Adipose tissue (tissue), 3 donors: ENCODE results near the gene AKAP8L. TPM values are rescaled to one million over a fixed set of nuclear protein-coding genes. Genes with fewer than 3 reads are reported as not detected.
A peak's percentile ranks its signal among the peaks of the same experiment; 100 is the strongest.
"Not testable (repeated sequence)": the region's sequence is repeated elsewhere in the genome, so short reads cannot be mapped to it uniquely, and the experiment has no call there.

Experiments used
- H3K27ac ChIP-seq: one replicate; pipeline ENCODE4 v1.5.1; 2013; ENCODE audit warnings: low read depth, low read length
- WGBS, 3 donors: extraction: QIAGEN DNeasy Blood & Tissue Kit; methylation state at CpG; one replicate each; pipeline ENCODE4 v1.1.7; 2013; 5-methylcytosine and 5-hydroxymethylcytosine counted together
- polyA plus RNA-seq, 3 donors: library from polyadenylated mRNA; stranded (reverse); fragments of 200-250 nt; gene quantifications; one replicate each; pipeline ENCODE4 v1.2.3, GENCODE V29; 2013
- donor health status: healthy with polysubstance abuse.
- donor health status: Bipolar disorder and iron deficiency.
- donor health status: healthy.

The AKAP8L gene
- polyA plus RNA-seq, 3 donors, result 40.5 to 79.6 (median 49.9) TPM

DNA sequence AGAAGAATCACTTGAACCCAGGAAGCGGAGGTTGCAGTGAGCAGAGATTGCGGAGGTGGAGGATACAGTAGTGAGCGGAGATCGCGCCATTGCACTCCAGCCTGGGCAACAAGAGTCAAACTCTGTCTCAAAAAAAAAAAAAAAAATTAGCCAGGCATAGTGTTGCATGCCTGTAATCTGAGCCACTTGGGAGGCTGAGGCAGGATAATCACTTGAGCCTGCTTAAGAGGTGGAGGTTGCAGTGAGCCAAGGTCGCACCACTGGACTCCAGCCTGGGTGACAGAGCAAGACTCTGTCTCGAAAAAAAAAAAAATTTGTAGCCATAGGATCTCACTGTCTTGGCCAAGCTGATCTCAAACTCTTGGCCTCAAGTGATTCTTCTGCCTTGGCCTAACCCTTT is 82.8 kb downstream of the AKAP8L start:
- not testable (repeated sequence) for H3K27ac ChIP-seq
- 72 to 88% (median 80%) methylated on average over 7 of the region's 7 CpGs for WGBS, 3 donors

DNA sequence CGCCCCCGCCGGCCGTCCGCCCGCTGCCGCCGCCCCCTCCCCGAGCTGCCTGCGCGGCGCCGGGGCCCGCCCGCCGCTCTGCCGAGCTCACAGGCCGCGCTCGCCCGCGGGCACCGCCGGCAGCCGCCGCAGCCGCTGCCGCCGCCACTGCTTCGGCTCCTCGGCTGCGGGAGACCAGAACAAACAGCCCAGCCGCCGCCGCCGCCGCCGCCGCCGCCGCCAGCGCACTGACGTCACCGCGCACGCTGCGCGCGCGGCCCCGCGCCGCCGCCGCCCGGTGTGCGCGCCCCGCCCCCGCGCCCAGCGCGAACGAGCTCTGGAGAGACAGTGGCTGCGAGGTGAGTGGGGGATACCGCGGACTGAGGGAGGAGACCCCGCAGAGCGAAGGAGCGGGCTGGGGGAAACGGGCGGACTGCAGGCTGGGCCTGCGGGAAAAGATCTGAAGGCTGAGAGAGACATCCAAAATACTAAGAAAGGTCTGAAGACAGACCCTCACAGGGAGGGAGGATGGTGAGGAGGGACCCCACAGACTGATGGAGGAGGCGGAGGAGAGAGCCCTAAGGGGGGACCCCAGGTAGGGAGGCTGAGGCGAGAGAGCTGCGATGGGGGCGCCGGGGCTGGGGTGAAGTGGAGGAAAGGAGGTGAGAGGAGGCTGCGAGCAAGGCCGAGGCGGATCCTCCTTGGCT is 86.3 kb downstream of the AKAP8L start, which contains the start of gene BRD4:
Gene BRD4, minus strand, starts transcription at position 229 of the 686 bp plus-strand sequence. CDS start 59,440 bp downstream, outside the sequence.
- peak within 1 kb of the TSS; percentile 90 for H3K27ac ChIP-seq
- WGBS, 3 donors, result 2 to 3% (median 3%) methylated on average over 47 to 81 of the region's 81 CpGs

GRCh38 chr19:15331419-15332310 is 87.1 kb downstream of the AKAP8L start:
- H3K27ac ChIP-seq, result peak overlapping the region; percentile 90
- 0 to 1% (median 0%) methylated on average over 71 to 118 of the region's 122 CpGs for WGBS, 3 donors

DNA sequence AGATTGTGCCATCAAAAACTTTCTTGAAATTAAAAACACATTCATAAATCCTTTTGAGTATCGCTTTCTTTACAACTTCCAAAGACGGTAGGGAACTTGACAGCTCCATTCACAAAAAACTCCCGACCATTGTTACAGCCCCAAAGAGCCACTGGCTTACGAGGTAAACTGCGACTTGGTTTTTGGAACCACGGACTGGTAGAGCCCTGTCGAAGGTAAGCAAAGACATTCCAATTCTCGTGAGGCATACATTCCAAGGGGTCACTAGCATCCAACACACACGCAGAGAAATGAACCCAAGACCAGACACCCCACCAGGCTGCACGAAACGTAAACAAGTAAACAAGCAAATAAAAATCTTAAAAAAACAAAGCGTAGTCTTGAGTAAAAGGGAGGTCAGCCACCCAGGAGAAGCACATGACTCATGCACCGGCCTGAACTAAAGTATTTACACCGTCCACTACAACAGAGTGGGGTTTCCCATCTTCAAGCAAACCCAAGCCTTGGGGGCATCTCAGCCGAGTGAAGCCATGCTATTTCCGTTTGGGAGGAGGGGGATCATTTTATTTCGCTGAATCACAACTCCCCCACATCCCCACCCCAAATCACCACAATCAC is 87.9 kb downstream of the AKAP8L start:
- 6 to 7% (median 6%) methylated on average over 17 of the region's 17 CpGs for WGBS, 3 donors
- H3K27ac ChIP-seq, result peak overlapping the region; percentile 90

Other genes with a start within 250 kb of the AKAP8L start
- 10 to 100 TPM in 2 of 3 donors, 1 to 10 TPM in 1; 6.7 to 42.7 (median 35.4) TPM for gene NOTCH3, start 218.0 kb downstream of the AKAP8L start, polyA plus RNA-seq
- gene EPHX3, start 186.5 kb downstream of the AKAP8L start, polyA plus RNA-seq, result under 1 TPM in 2 of 3 donors, not detected in 1; 0.25 to 0.28 TPM
- gene BRD4, start 86.4 kb downstream of the AKAP8L start, polyA plus RNA-seq, result 10 to 100 TPM; 12.5 to 35.8 (median 23.1) TPM
- 10 to 100 TPM in 2 of 3 donors, 1 to 10 TPM in 1; 8.7 to 19.3 (median 13.3) TPM for gene AKAP8, start 39.2 kb downstream of the AKAP8L start, polyA plus RNA-seq
- 10 to 100 TPM; 15.3 to 37.3 (median 22.3) TPM for gene WIZ, start 31.0 kb upstream of the AKAP8L start, polyA plus RNA-seq
- 1 to 10 TPM in 2 of 3 donors, under 1 TPM in 1; 0.86 to 3.9 (median 3.3) TPM for gene RASAL3, start 45.6 kb upstream of the AKAP8L start, polyA plus RNA-seq
- gene PGLYRP2, start 60.5 kb upstream of the AKAP8L start, polyA plus RNA-seq, result under 1 TPM in 1 of 3 donors, not detected in 2; 0.06 TPM
- under 1 TPM in 2 of 3 donors, not detected in 1; 0.10 to 0.61 TPM for gene CYP4F22, start 89.5 kb upstream of the AKAP8L start, polyA plus RNA-seq
- not detected for gene CYP4F8, start 196.2 kb upstream of the AKAP8L start, polyA plus RNA-seq
- under 1 TPM; 0.06 to 0.51 (median 0.34) TPM for gene CYP4F3, start 221.9 kb upstream of the AKAP8L start, polyA plus RNA-seq